NCI-H1092 treated with DMSO at 0.1 percent for 48 hours (cell line): ENCODE results near the gene GRAP2.
"Not testable (repeated sequence)": the region's sequence is repeated elsewhere in the genome, so short reads cannot be mapped to it uniquely, and the experiment has no call there.

Source experiments
- DNase-seq: peaks from one replicate; lab custom pipeline; 2025; lab: John Stamatoyannopoulos, UW

The GRAP2 gene

GRCh38 chr22:39967103-39967829, 66.4 kb downstream of the GRAP2 start:
- no peak for DNase-seq

GRCh38 chr22:39967996-39968972, 67.4 kb downstream of the GRAP2 start:
- no peak for DNase-seq

GRCh38 chr22:39970742-39971141, 69.9 kb downstream of the GRAP2 start:
- no peak for DNase-seq

- DNase-seq = no peak
Measured at GRCh38 chr22:39972641-39973040, 71.8 kb downstream of the GRAP2 start.

GRCh38 chr22:39973656-39974055, 72.8 kb downstream of the GRAP2 start:
- DNase-seq = no peak

GRCh38 chr22:39974065-39974464, 73.2 kb downstream of the GRAP2 start:
- DNase-seq = no peak

GRCh38 chr22:39979048-39979447, 78.2 kb downstream of the GRAP2 start:
- DNase-seq = no peak

- DNase-seq = no peak
Measured at GRCh38 chr22:39979458-39979857, 78.6 kb downstream of the GRAP2 start.

GRCh38 chr22:39980596-39980995, 79.7 kb downstream of the GRAP2 start:
- no peak for DNase-seq

GRCh38 chr22:39983346-39983745, 82.5 kb downstream of the GRAP2 start:
- no peak for DNase-seq

- DNase-seq = no peak
Measured at GRCh38 chr22:39984006-39984405, 83.1 kb downstream of the GRAP2 start.

GRCh38 chr22:39984746-39985145, 83.9 kb downstream of the GRAP2 start:
- no peak for DNase-seq

GRCh38 chr22:39985383-39986035, 84.6 kb downstream of the GRAP2 start:
- DNase-seq = no peak

GRCh38 chr22:39988386-39989114, 87.7 kb downstream of the GRAP2 start:
- DNase-seq = no peak

- no peak for DNase-seq
Measured at GRCh38 chr22:39989633-39990032, 88.7 kb downstream of the GRAP2 start.

- DNase-seq = no peak
Measured at GRCh38 chr22:39990686-39991085, 89.8 kb downstream of the GRAP2 start.

GRCh38 chr22:39991159-39991860, 90.4 kb downstream of the GRAP2 start:
- DNase-seq = no peak

GRCh38 chr22:39992088-39992826, 91.4 kb downstream of the GRAP2 start:
- DNase-seq = no peak

GRCh38 chr22:39992894-39993293, 92.0 kb downstream of the GRAP2 start:
- DNase-seq = not testable (repeated sequence)

GRCh38 chr22:39994041-39994565, 93.2 kb downstream of the GRAP2 start:
- no peak for DNase-seq
